Glutamatergic neuron (in vitro differentiated cells): Measurements from ENCODE around the gene CEP112. TPM values are rescaled to one million over a fixed set of nuclear protein-coding genes. Genes with fewer than 3 reads are reported as not detected.

ENCODE experiments used
- DNase-seq: peaks from one replicate; pipeline ENCODE4 v3.0.0; 2022
- H3K27ac Mint-ChIP-seq: one replicate; pipeline ENCODE4 v1.8.0; 2020; ENCODE audit warnings: mild to moderate bottlenecking, mixed read lengths, inconsistent platforms; ENCODE audit not compliant: unreplicated experiment
- H3K27me3 Mint-ChIP-seq: one replicate; pipeline ENCODE4 v1.8.0; 2020; ENCODE audit warnings: mild to moderate bottlenecking, moderate library complexity, mixed read lengths, inconsistent platforms; ENCODE audit not compliant: unreplicated experiment
- H3K36me3 Mint-ChIP-seq: one replicate; pipeline ENCODE4 v1.8.0; 2020; ENCODE audit warnings: mild to moderate bottlenecking, mixed read lengths, inconsistent platforms; ENCODE audit not compliant: unreplicated experiment
- H3K4me1 Mint-ChIP-seq: one replicate; pipeline ENCODE4 v1.8.0; 2020; ENCODE audit warnings: mild to moderate bottlenecking, low read depth, mixed read lengths, inconsistent platforms; ENCODE audit not compliant: unreplicated experiment
- H3K4me3 Mint-ChIP-seq: one replicate; pipeline ENCODE4 v1.8.0; 2020; ENCODE audit warnings: mild to moderate bottlenecking, mixed read lengths, inconsistent platforms; ENCODE audit not compliant: unreplicated experiment
- H3K9me3 Mint-ChIP-seq: one replicate; pipeline ENCODE4 v1.8.0; 2020; ENCODE audit warnings: mild to moderate bottlenecking, moderate library complexity, mixed read lengths, inconsistent platforms; ENCODE audit not compliant: unreplicated experiment
- total RNA-seq: library from RNA; stranded (reverse); fragmentation: NEBNext Ultra II Directional; extraction: Animal tissue kit (Norgen Biotek cat#: 25700); gene quantifications from one replicate; pipeline ENCODE4 v1.2.1, GENCODE V29; 2021; ENCODE audit not compliant: unreplicated experiment
- TF ChIP-seq, protein P1 (sequence below): fragments of 200-600 bp; sonication (generic); IDR thresholded peaks from one replicate; pipeline ENCODE4 v1.5.0; 2021; ENCODE audit not compliant: partially characterized antibody, unreplicated experiment

CEP112 gene
- total RNA-seq, 1 donor from 2014 or later, result 8.5 TPM

DNA sequence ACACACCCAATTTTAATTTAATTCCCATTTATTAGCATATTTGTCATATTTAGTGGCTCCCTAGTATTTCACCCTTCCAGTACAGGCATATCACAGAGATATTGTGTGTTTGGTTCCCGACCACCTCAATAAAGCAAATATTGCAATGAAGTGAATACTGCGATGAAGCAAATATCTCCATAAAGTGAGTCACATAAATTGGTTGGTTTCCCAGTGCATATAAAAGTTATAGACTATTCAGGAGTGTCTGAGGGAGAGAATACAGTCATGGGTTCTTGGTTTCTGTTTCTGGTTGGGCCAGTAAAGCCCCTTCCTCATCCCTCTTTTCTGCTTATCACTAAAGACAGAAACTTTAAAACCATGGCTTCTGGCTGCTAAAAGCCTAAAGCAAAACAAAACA lies 335.1 kb downstream of the CEP112 start:
- H3K36me3 Mint-ChIP-seq, result no peaks in the 10 kb centered on the region
- H3K9me3 Mint-ChIP-seq, result no peaks in the 10 kb centered on the region
- H3K27me3 Mint-ChIP-seq, result no peaks in the 10 kb centered on the region
- DNase-seq, result no peak
- no peaks in the 10 kb centered on the region for H3K4me1 Mint-ChIP-seq
- H3K27ac Mint-ChIP-seq, result no peak overlapping the region
- TF ChIP-seq, protein P1, sequence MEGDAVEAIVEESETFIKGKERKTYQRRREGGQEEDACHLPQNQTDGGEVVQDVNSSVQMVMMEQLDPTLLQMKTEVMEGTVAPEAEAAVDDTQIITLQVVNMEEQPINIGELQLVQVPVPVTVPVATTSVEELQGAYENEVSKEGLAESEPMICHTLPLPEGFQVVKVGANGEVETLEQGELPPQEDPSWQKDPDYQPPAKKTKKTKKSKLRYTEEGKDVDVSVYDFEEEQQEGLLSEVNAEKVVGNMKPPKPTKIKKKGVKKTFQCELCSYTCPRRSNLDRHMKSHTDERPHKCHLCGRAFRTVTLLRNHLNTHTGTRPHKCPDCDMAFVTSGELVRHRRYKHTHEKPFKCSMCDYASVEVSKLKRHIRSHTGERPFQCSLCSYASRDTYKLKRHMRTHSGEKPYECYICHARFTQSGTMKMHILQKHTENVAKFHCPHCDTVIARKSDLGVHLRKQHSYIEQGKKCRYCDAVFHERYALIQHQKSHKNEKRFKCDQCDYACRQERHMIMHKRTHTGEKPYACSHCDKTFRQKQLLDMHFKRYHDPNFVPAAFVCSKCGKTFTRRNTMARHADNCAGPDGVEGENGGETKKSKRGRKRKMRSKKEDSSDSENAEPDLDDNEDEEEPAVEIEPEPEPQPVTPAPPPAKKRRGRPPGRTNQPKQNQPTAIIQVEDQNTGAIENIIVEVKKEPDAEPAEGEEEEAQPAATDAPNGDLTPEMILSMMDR, result no peak
- no peak overlapping the region for H3K4me3 Mint-ChIP-seq

GRCh38 chr17:65855675-65856074 lies 336.3 kb downstream of the CEP112 start:
- no peaks in the 10 kb centered on the region for H3K27me3 Mint-ChIP-seq
- DNase-seq, result no peak
- no peaks in the 10 kb centered on the region for H3K4me1 Mint-ChIP-seq
- TF ChIP-seq, protein P1, result no peak
- no peaks in the 10 kb centered on the region for H3K9me3 Mint-ChIP-seq
- no peak overlapping the region for H3K27ac Mint-ChIP-seq
- no peak overlapping the region for H3K4me3 Mint-ChIP-seq
- H3K36me3 Mint-ChIP-seq, result no peaks in the 10 kb centered on the region

DNA sequence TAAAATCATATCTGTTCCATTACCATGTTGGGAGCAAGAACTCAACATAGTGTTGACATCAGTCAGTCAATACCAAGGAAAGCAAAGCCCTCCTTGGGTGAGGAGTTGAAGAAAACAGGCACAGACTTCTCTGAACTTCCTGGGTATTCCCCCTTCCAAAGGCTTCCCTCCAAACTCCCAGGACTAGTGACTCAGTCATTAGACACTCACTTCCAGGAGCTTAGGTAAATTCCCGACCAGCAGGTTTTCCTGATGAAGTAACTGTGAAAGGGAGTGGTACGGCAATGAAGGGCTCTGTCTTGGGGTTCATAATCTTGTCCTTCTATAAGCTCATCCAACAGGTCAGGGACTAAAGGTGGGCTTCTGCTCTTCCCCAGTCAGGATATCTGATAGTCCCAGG lies 336.7 kb downstream of the CEP112 start:
- Mint-ChIP-seq H3K27me3 (no peaks in the 10 kb centered on the region), H3K36me3 (no peaks in the 10 kb centered on the region), H3K4me3 (no peak overlapping the region), H3K27ac (no peak overlapping the region), H3K9me3 (no peaks in the 10 kb centered on the region), H3K4me1 (no peaks in the 10 kb centered on the region)
- DNase-seq, result no peak
- TF ChIP-seq, protein P1, result no peak

DNA sequence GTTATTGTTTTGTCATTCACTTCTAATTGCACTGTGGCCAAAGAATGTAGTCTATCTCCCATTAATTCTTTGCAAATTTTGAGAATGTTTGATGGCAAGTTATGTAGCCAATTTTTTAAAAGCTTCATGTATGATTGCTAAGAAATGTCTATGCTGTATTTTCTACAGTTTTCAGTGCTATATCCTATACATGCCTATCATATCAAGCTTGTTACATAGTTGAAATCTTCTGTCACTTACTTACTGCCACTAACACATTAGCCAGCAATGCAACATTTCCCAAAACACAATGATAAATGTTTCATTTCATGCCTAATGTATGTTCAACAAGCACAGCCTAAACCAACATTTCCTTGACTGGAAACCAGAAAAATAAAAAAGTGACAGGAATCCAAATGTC lies 338.1 kb downstream of the CEP112 start:
- H3K36me3 Mint-ChIP-seq, result no peaks in the 10 kb centered on the region
- no peak overlapping the region for H3K27ac Mint-ChIP-seq
- DNase-seq, result no peak

DNA sequence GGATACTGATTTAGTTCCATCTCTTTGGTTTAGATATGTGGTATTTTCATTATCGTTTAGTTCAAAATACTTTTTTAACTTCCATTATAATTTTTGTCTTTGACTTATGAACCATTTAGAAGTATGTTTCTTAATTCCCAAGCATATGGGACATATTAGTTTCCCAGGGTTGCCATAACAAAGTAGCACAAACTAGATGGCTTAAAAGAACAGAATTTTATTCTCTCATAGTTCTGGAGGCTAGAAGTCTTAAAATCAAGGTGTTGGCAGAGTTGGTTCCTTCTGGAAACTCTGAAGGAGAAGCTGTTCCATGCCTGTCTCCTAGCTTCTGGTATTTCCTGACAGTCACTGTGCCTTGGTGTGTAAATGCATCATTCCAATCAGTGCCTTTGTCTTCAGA lies 339.0 kb downstream of the CEP112 start:
- TF ChIP-seq, protein P1, result no peak
- no peaks in the 10 kb centered on the region for H3K36me3 Mint-ChIP-seq
- no peak overlapping the region for H3K4me3 Mint-ChIP-seq
- H3K27me3 Mint-ChIP-seq, result no peaks in the 10 kb centered on the region
- no peak for DNase-seq
- H3K4me1 Mint-ChIP-seq, result no peaks in the 10 kb centered on the region
- H3K9me3 Mint-ChIP-seq, result no peaks in the 10 kb centered on the region
- no peak overlapping the region for H3K27ac Mint-ChIP-seq

More for the DNA sequence above, 338.1 kb downstream of the CEP112 start:
- TF ChIP-seq, protein P1, result no peak
- H3K27me3 Mint-ChIP-seq, result no peaks in the 10 kb centered on the region
- no peak overlapping the region for H3K4me3 Mint-ChIP-seq
- H3K9me3 Mint-ChIP-seq, result no peaks in the 10 kb centered on the region
- H3K4me1 Mint-ChIP-seq, result no peaks in the 10 kb centered on the region
